ENCODE results near the gene SH3RF3.

SH3RF3 gene

DNA sequence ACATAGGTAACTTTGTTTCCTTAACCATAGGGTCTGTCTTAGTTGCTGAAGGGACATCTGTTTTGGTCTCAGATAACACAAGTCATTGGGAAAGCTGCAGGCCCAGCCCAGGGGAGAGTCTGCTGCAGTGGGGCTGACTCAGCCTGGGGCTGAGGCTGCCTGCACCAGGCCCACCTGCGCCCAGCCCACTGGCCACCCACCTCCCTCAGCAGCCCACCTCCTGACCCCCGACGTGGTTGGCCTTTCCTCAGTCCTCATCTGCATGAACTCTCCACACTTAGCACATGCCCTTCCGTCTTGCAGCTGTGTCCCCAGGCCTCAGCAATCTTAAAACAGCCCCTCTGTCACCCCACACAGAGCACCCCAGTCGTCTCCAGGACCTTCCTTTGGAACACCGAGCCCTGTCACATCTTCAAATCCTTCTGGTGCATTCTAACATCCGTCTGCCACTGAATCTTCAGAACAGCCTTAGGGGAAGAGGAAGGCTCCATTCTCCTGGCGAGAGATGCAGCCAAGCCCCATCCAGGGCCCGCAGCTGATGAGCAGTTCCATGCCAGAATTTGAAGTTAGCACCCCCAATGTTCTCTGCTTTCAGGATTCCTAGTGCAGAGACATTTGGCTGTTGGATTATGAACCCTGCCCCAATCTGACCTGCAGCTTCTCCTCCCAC is 253.4 kb downstream of the SH3RF3 start:
- DNase-seq (ENCODE audit: low read depth): no peak
- no peak overlapping the region for H3K4me3 ChIP-seq (ENCODE audit: low read depth, low read length)
- TF ChIP-seq, protein P1, sequence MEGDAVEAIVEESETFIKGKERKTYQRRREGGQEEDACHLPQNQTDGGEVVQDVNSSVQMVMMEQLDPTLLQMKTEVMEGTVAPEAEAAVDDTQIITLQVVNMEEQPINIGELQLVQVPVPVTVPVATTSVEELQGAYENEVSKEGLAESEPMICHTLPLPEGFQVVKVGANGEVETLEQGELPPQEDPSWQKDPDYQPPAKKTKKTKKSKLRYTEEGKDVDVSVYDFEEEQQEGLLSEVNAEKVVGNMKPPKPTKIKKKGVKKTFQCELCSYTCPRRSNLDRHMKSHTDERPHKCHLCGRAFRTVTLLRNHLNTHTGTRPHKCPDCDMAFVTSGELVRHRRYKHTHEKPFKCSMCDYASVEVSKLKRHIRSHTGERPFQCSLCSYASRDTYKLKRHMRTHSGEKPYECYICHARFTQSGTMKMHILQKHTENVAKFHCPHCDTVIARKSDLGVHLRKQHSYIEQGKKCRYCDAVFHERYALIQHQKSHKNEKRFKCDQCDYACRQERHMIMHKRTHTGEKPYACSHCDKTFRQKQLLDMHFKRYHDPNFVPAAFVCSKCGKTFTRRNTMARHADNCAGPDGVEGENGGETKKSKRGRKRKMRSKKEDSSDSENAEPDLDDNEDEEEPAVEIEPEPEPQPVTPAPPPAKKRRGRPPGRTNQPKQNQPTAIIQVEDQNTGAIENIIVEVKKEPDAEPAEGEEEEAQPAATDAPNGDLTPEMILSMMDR (IDR thresholded peaks at IDR 0.05; ENCODE audit: insufficient read depth, low read depth, low read length, missing control alignments): no peak

GRCh38 chr2:109382951-109383350 is 253.9 kb downstream of the SH3RF3 start:
- DNase-seq (ENCODE audit: low read depth): peak; percentile 22
- TF ChIP-seq, protein P1 (IDR thresholded peaks at IDR 0.05; ENCODE audit: insufficient read depth, low read depth, low read length, missing control alignments): no peak
- no peak overlapping the region for H3K4me3 ChIP-seq (ENCODE audit: low read depth, low read length)

DNA sequence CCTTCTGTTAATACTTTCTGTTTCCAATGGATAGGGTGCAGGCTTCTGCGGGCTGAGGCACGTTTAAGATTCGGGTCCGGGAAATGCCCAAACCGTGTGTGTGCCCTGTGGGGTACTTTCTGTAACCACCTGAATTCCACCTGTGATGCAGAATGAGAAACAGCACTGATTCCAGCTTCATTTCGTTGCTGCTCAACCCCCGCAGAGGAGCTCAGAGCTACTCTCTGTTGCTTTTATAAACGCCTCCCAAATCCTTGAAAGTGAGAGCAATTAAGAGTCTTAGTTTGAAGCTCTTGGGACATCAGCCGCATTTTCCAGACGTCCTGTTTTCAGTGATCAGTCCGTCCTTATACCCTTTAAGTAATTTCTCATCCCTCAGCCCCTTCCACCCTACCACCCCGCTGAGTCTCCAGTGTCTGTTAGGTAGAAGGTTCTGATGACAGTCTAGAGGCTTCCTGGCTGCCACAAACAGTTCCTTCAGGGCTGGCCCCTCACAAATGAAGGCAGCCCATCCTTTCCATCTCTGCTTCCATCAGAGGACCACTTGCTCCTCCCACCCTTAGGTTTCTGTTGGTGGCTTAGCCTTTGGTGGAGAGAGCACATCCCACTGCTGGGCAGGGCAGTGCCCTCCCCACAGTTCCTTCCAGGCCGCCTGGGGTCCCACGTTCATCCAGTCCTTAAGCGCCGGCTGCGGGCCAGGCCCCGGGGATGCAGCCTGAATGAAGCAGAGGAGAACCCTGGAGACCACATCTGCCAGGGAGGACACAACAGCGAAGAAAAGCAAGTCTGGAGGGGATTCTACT is 254.7 kb downstream of the SH3RF3 start:
- TF ChIP-seq, protein P1 (IDR thresholded peaks at IDR 0.05; ENCODE audit: insufficient read depth, low read depth, low read length, missing control alignments): no peak
- no peak for DNase-seq (ENCODE audit: low read depth)
- H3K4me3 ChIP-seq (ENCODE audit: low read depth, low read length): no peak overlapping the region

DNA sequence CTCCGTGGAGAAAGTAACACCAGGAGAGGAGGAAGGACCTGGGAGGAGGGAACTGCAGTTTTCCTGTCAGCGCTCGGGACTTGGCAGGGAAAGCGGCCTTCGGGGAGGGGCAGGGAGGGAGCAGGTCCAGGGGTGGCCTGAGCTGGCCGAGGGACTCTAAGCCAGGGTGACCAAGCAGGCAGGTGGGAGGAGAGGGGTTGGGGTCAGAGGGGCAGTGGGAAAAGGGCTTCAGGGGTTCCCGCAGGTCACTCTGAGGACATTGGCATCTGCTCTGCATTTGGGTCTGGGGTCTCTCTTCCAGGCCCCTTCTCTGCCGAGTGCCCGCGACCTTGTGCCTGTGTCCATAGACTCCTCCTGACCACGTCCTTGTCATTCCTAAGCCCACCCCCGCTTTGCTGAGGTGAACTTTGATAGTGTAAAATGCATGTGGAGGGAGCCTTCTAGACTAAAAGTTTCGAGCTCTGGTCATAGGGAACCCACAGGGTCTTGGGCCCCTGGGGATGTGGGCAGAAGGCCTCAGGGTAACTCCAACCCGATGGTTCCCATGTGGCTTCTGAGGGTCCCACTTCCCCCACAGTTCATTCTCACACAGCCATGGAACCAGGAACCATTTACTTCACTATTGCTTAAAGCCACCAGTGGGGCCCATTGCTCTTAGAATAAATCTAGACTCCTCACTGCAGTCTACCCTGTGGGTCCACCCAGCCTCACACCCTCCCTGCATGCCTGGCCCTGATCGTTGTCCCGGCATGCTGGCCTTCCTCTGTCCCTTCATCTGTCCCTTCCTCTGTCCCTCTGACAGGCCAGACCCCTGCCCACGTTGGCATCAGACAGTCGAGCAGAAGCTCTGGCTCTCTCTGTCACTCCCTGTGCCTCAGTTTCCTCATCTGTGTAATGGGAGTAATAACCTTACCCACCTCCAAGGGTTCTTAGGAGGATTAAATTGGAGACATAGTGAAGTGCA is 255.6 kb downstream of the SH3RF3 start:
- no peak overlapping the region for H3K4me3 ChIP-seq (ENCODE audit: low read depth, low read length)

GRCh38 chr2:109385506-109385905 is 256.5 kb downstream of the SH3RF3 start:
- TF ChIP-seq, protein P1 (IDR thresholded peaks at IDR 0.05; ENCODE audit: insufficient read depth, low read depth, low read length, missing control alignments): no peak
- H3K4me3 ChIP-seq (ENCODE audit: low read depth, low read length): no peak overlapping the region
- DNase-seq (ENCODE audit: low read depth): no peak

More for the DNA sequence above, 255.6 kb downstream of the SH3RF3 start:
- DNase-seq (ENCODE audit: low read depth): no peak
- TF ChIP-seq, protein P1 (IDR thresholded peaks at IDR 0.05; ENCODE audit: insufficient read depth, low read depth, low read length, missing control alignments): no peak

DNA sequence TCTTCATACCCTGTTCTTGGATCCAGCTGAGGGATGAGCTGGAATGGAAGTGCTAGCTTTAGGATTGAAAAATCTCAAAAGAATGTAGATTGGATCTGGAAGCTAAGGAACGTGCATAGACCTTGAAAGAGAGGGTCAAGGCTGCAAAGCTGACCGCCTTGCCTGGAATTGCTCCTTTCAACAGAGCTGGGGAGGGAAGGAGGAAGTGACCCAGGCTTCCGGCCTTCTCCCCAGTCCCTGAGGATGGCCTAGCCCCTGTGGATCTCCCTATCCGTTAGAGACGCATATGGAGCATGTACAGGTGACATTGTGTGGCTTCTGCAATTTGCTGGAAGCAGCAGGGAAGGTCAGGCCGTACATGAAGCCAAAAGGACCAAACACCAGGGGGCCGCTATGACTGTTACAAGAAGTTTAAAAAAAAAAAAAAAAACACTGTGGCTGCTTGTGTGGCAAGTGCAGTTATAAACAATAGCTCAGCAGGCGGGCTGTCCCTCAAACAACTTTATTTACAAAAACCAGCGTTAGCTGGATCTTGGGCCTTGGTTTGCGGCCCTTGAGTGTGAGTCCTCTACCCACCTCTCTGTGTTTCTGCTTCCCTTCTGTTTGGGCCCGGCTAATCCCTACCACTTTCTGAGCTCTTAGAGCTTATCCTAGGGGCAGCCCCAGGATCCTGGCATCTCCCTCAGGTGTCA is 257.1 kb downstream of the SH3RF3 start:
- DNase-seq (ENCODE audit: low read depth): no peak
- TF ChIP-seq, protein P1 (IDR thresholded peaks at IDR 0.05; ENCODE audit: insufficient read depth, low read depth, low read length, missing control alignments): no peak
- no peak overlapping the region for H3K4me3 ChIP-seq (ENCODE audit: low read depth, low read length)
